ENCODE measurements around the gene RNF213.

GRCh38 chr17:80294653-80295052 is 34.0 kb downstream of the RNF213 start:
- no peak for TF ChIP-seq REST (IDR thresholded peaks at IDR 0.05; ENCODE audit: low read depth, low read length)
- no peak for TF ChIP-seq SMC3 (IDR thresholded peaks at IDR 0.05; ENCODE audit: low read depth, low read length)
- no peak for TF ChIP-seq RAD21 (IDR thresholded peaks at IDR 0.05; ENCODE audit: low read length)
- TF ChIP-seq MEF2A (IDR thresholded peaks at IDR 0.05; ENCODE audit: borderline replicate concordance, low read depth), result no peak
- TF ChIP-seq TAF1 (IDR thresholded peaks at IDR 0.05; ENCODE audit: borderline replicate concordance, low read depth, low read length), result no peak
- no peak for TF ChIP-seq POLR2AphosphoS5 (IDR thresholded peaks at IDR 0.05; ENCODE audit: low read depth, low read length)
- no peak for TF ChIP-seq FOXM1 (IDR thresholded peaks at IDR 0.05; ENCODE audit: low read depth)
- TF ChIP-seq, protein P1, sequence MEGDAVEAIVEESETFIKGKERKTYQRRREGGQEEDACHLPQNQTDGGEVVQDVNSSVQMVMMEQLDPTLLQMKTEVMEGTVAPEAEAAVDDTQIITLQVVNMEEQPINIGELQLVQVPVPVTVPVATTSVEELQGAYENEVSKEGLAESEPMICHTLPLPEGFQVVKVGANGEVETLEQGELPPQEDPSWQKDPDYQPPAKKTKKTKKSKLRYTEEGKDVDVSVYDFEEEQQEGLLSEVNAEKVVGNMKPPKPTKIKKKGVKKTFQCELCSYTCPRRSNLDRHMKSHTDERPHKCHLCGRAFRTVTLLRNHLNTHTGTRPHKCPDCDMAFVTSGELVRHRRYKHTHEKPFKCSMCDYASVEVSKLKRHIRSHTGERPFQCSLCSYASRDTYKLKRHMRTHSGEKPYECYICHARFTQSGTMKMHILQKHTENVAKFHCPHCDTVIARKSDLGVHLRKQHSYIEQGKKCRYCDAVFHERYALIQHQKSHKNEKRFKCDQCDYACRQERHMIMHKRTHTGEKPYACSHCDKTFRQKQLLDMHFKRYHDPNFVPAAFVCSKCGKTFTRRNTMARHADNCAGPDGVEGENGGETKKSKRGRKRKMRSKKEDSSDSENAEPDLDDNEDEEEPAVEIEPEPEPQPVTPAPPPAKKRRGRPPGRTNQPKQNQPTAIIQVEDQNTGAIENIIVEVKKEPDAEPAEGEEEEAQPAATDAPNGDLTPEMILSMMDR (IDR thresholded peaks at IDR 0.05), result no peak
- TF ChIP-seq EZH2phosphoT487 (IDR thresholded peaks at IDR 0.05; ENCODE audit: borderline replicate concordance, low read depth), result no peak
- TF ChIP-seq FOSL2 (IDR thresholded peaks at IDR 0.05; ENCODE audit: borderline replicate concordance, low read depth), result no peak
- no peak for TF ChIP-seq NRF1 (IDR thresholded peaks at IDR 0.05; ENCODE audit: low read depth, low read length)
- TF ChIP-seq GABPA (IDR thresholded peaks at IDR 0.05; ENCODE audit: low read depth), result no peak
- TF ChIP-seq EP300 (IDR thresholded peaks at IDR 0.05; ENCODE audit: borderline replicate concordance in 1 of 2, low read depth in 1 of 2, low read length in 1 of 2), result no peak
- TF ChIP-seq, protein P2, sequence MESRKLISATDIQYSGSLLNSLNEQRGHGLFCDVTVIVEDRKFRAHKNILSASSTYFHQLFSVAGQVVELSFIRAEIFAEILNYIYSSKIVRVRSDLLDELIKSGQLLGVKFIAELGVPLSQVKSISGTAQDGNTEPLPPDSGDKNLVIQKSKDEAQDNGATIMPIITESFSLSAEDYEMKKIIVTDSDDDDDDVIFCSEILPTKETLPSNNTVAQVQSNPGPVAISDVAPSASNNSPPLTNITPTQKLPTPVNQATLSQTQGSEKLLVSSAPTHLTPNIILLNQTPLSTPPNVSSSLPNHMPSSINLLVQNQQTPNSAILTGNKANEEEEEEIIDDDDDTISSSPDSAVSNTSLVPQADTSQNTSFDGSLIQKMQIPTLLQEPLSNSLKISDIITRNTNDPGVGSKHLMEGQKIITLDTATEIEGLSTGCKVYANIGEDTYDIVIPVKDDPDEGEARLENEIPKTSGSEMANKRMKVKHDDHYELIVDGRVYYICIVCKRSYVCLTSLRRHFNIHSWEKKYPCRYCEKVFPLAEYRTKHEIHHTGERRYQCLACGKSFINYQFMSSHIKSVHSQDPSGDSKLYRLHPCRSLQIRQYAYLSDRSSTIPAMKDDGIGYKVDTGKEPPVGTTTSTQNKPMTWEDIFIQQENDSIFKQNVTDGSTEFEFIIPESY (IDR thresholded peaks at IDR 0.05; ENCODE audit: borderline replicate concordance, low read depth), result no peak

All from SK-N-SH (cell line).